Measurements from ENCODE around the gene NOP56.
"Not testable (repeated sequence)": the region's sequence is repeated elsewhere in the genome, so short reads cannot be mapped to it uniquely, and the experiment has no call there.

The NOP56 gene

GRCh38 chr20:2640899-2641298 is 11.5 kb upstream of the NOP56 start:
- no peak for DNase-seq (ENCODE audit: low read depth)

- DNase-seq (ENCODE audit: low read depth), result no peak
These were observed 8.7 kb upstream of the NOP56 start for GRCh38 chr20:2643708-2644107.

- peak; percentile 23 for DNase-seq (ENCODE audit: low read depth)
These were observed 508 bp downstream of the NOP56 start for GRCh38 chr20:2652724-2653555.

GRCh38 chr20:2653556-2654383 is 1.3 kb downstream of the NOP56 start:
- DNase-seq (ENCODE audit: low read depth), result no peak

GRCh38 chr20:2654384-2654822 is 2.0 kb downstream of the NOP56 start:
- no peak for DNase-seq (ENCODE audit: low read depth)

- no peak for DNase-seq (ENCODE audit: low read depth)
These were observed 2.4 kb downstream of the NOP56 start for GRCh38 chr20:2654831-2655230.

- no peak for DNase-seq (ENCODE audit: low read depth)
These were observed 3.1 kb downstream of the NOP56 start for GRCh38 chr20:2655331-2656116.

GRCh38 chr20:2656471-2657117 is 4.2 kb downstream of the NOP56 start:
- DNase-seq (ENCODE audit: low read depth), result no peak

GRCh38 chr20:2657241-2657640 is 4.8 kb downstream of the NOP56 start:
- no peak for DNase-seq (ENCODE audit: low read depth)

GRCh38 chr20:2657674-2658073 is 5.2 kb downstream of the NOP56 start:
- no peak for DNase-seq (ENCODE audit: low read depth)

- no peak for DNase-seq (ENCODE audit: low read depth)
These were observed 6.3 kb downstream of the NOP56 start for GRCh38 chr20:2658414-2659354.

GRCh38 chr20:2659547-2659946 is 7.1 kb downstream of the NOP56 start:
- DNase-seq (ENCODE audit: low read depth), result no peak

GRCh38 chr20:2663364-2663886 is 11.0 kb downstream of the NOP56 start:
- no peak for DNase-seq (ENCODE audit: low read depth)

- peak; percentile 96 for DNase-seq (ENCODE audit: low read depth)
These were observed 11.7 kb downstream of the NOP56 start, which contains the start of gene IDH3B for GRCh38 chr20:2663887-2664719. IDH3B (minus strand) TSS chr20:2664216; CDS start chr20:2664188, 28 bp downstream.

GRCh38 chr20:2671977-2672376 is 19.5 kb downstream of the NOP56 start:
- no peak for DNase-seq (ENCODE audit: low read depth)

GRCh38 chr20:2672446-2672845 is 20.0 kb downstream of the NOP56 start:
- DNase-seq (ENCODE audit: low read depth), result no peak

GRCh38 chr20:2673453-2673852 is 21.0 kb downstream of the NOP56 start:
- DNase-seq (ENCODE audit: low read depth), result no peak

GRCh38 chr20:2680046-2680445 is 27.6 kb downstream of the NOP56 start:
- no peak for DNase-seq (ENCODE audit: low read depth)

GRCh38 chr20:2682040-2682439 is 29.6 kb downstream of the NOP56 start:
- DNase-seq (ENCODE audit: low read depth), result not testable (repeated sequence)

Data from amniotic epithelial cell (primary cell).